Right lobe of liver (tissue), 4 donors: Measurements from ENCODE around the gene TECPR2.

Source experiments
- CTCF ChIP-seq, 4 donors: fragments of 200-600 bp in 3 of 4; fragments of 450-650 bp in 1 of 4; IDR thresholded peaks; one replicate each; pipeline versions ENCODE4 v1.5.1 to v1.8.0; 2016 to 2022; ENCODE audit warnings: antibody characterized with exemption in 4 of 4, mild to moderate bottlenecking in 2 of 4
- POLR2A ChIP-seq: fragments of 450-650 bp; IDR thresholded peaks from one replicate; pipeline ENCODE4 v1.6.1; 2017; ENCODE audit warnings: antibody characterized with exemption, mild to moderate bottlenecking
- donor health status: DM: no; HTN: no; CAD: no.
- donor health status: DM: no; HTN: no; CAD: no.
- donor health status: DM: no; HTN: yes; CAD: no.

GRCh38 chr14:102505000-102505619 lies 142.4 kb downstream of the TECPR2 start:
- TF ChIP-seq POLR2A (no peak), CTCF (IDR thresholded peaks at IDR 0.05) (no peak)
